HFF-Myc (cell line): ENCODE results near the gene MKI67.

ENCODE experiments used
- DNase-seq: peaks from one replicate; pipeline ENCODE4 v3.0.0-alpha.2; 2011; ENCODE audit warnings: low read depth; ENCODE audit errors: extremely low read depth
- H3K4me3 ChIP-seq: replicated peaks from 2 replicates; pipeline ENCODE4 v1.5.1; 2011; ENCODE audit warnings: low read depth, mild to moderate bottlenecking, control low read depth, low read length
- TF ChIP-seq, protein P1 (sequence below): IDR thresholded peaks from 2 replicates; pipeline ENCODE4 v1.5.1; 2012; ENCODE audit warnings: mild to moderate bottlenecking, low read depth, low read length, control low read depth; ENCODE audit errors: missing control alignments

Gene MKI67

DNA sequence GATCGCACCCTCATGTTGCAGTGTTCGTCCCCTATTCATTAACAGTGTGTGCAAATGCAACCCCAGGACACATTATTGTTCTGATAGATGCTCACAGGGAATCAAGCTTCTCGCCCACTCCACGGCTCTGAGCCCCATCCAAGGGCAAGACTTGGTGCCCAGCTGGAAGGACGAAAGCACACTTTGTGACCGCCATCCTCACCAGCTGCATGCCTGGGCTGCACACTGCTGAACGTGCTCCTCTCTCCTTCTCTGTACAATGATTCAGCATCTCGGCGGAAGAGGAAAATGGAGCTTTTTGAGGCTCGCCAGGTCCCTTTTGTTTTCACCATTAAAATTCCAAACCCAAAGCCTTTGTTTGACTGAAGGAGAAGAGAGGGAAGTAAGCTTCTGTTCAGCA is 41.9 kb downstream of the MKI67 start:
- DNase-seq = no peak
- H3K4me3 ChIP-seq = no peak overlapping the region
- TF ChIP-seq, protein P1, sequence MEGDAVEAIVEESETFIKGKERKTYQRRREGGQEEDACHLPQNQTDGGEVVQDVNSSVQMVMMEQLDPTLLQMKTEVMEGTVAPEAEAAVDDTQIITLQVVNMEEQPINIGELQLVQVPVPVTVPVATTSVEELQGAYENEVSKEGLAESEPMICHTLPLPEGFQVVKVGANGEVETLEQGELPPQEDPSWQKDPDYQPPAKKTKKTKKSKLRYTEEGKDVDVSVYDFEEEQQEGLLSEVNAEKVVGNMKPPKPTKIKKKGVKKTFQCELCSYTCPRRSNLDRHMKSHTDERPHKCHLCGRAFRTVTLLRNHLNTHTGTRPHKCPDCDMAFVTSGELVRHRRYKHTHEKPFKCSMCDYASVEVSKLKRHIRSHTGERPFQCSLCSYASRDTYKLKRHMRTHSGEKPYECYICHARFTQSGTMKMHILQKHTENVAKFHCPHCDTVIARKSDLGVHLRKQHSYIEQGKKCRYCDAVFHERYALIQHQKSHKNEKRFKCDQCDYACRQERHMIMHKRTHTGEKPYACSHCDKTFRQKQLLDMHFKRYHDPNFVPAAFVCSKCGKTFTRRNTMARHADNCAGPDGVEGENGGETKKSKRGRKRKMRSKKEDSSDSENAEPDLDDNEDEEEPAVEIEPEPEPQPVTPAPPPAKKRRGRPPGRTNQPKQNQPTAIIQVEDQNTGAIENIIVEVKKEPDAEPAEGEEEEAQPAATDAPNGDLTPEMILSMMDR = no peak

DNA sequence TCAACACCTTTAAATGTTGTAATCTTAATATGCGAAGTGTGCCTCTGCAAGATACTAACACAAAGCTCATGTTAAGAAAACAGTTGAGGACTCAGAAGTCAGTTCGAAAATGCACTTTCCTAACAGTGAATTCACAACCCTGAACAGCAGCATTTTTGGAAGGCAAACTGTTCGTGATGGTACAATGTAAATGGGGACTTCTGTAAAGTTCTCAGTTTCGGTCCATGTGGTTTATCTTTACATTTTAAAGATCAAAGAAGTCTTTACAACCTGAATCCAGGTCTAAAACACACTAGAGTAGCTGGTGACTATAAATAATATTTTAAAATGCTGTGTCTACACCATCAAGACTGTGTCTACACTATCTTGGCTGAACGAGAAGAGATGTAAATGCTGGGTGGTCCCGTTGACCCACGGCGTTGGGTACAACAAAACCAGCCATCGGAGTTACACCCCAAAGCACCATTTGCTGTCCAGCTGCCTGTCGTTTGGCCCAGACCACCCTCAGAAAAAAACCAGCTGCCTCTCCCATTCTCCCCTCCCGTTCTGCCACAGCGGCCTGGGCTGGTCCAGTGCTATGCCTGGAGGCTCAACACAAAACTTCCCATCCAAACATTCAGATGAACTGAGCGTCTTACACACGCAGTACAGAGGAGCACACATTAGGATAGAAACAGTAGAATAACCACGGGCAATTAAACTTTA is 42.9 kb downstream of the MKI67 start:
- DNase-seq = no peak
- TF ChIP-seq, protein P1 = no peak
- H3K4me3 ChIP-seq = no peak overlapping the region

DNA sequence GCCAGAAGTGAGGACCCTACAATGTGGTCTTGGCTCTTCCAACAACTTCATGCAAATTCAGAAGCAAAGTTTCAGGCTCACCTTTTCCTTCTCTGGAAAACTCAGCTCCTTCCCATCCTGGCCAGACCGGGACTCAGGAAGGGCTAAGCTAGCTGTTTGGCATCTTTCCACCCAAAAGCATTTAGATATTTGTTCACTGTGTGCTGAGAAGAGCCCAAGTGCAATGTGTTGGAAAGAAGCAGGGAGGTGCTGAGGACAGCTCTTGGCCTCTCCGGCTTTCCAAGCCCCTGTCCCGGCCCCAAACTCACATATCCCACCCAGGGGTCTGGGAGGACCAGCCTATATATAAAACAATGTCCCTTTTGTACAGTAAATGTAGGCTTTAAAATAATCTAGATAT is 44.5 kb downstream of the MKI67 start:
- no peak overlapping the region for H3K4me3 ChIP-seq
- TF ChIP-seq, protein P1 = no peak
- DNase-seq = no peak

DNA sequence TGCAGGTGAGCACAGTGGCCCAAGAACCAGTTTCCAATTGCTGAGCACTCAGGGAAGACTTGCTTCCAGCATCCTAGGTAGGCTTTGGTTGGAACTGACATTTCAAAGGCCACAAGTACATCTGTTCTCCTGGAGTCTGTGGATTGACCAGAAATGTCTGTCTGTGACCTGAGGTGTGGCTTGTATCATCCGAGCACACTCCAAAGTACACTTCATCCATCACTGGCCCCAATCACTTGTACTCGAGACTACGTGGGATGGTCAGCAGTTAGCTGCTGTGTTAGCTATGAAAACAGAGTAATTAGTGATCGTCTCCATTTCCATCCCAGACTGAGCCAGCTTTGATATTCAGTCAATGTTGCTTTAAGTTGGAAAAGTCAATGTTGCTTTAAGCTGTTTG is 45.0 kb downstream of the MKI67 start:
- TF ChIP-seq, protein P1 = no peak
- no peak for DNase-seq
- no peak overlapping the region for H3K4me3 ChIP-seq

DNA sequence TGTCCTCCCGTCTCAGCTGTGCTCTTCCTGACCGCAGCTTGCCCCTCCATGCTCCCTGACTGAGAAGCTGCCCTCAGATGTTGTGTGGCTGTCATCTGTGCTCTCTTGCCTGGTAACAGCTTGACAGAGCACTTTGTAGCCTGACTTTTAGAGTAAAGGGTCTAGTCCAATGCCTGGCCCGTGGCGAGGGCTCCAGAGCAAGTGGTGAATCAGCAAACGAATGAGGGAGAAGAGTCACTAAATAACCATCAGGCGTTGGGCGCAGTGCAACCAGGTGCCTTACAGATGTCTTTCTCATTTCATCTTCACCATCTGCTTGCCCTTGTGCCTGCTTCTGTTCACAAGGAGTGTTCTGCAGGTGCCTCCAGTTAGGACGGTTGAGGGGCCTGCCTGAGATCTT is 45.6 kb downstream of the MKI67 start:
- no peak for DNase-seq
- TF ChIP-seq, protein P1 = no peak
- H3K4me3 ChIP-seq = no peak overlapping the region

DNA sequence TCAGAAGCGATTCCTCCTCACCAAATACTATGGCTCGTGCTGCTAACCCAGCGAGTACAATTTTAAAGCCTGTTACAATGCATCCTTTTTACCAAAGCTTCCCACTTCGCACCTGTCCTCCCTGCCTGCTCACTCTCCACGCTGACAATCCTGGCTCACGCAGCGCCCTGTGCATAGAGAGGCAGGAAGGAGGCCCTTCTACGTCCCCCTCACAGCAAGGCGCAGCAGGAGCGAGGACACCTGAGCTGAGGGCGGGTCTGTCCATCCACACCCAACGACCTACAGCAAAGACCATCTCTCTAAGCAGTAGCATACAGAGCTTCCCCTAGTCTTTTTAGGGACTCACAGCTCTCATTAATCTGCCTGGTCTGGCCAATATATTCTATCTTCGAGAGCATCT is 46.0 kb downstream of the MKI67 start:
- no peak for DNase-seq
- TF ChIP-seq, protein P1 = no peak

More for the DNA sequence above, 46.0 kb downstream of the MKI67 start:
- H3K4me3 ChIP-seq = no peak overlapping the region
